HCT116 (cell line): Measurements from ENCODE around the gene ETNPPL. TPM values are rescaled to one million over a fixed set of nuclear protein-coding genes. Genes with fewer than 3 reads are reported as not detected.
A peak's percentile ranks its signal among the peaks of the same experiment; 100 is the strongest.

Source experiments
- ATAC-seq: fragments of 200-7000 bp; cut with Tn5 transposase; 2 replicates; pipeline ENCODE4 v1.9.1; 2020; ENCODE audit warnings: mild to moderate bottlenecking, moderate library complexity
- BruUV-seq: library from RNA; stranded (reverse); fragments of 400-500 nt; replicated peaks from 2 replicates; lab custom pipeline; 2021; lab: Mats Ljungman, UMichigan
- CTCF ChIA-PET: fragments of 300-600 bp; sonication (Branson Sonifier 250); formaldehyde crosslinking; loops from one replicate; lab custom pipeline; 2021; ENCODE audit warnings: antibody characterized with exemption; lab: Charles Lee
- POLR2A ChIA-PET: fragments of 300-600, 350-600 bp; sonication (Branson Sonifier 250); formaldehyde crosslinking; loops from one replicate; lab custom pipeline; 2021; ENCODE audit warnings: antibody characterized with exemption; lab: Charles Lee
- RAD21 ChIA-PET, 2 experiments: fragments of 300-600 bp; sonication (Branson Sonifier 250); formaldehyde crosslinking; loops; one replicate each; lab custom pipeline; 2023; ENCODE audit warnings: low total read pairs in 2 of 2; ENCODE audit not compliant: uncharacterized antibody in 2 of 2, unreplicated experiment in 2 of 2, low non-redundant PET in 1 of 2; lab: Charles Lee
- DNase-seq: peaks from one replicate; pipeline ENCODE4 v3.0.0-alpha.2; 2010; ENCODE audit warnings: low read depth, low spot score
- H2AFZ ChIP-seq: fragments of 200-600 bp; shearing (Covaris generic), sonication (generic); 2 replicates; pipeline ENCODE4 v1.6.1; 2017; ENCODE audit warnings: low read depth, mixed run types, mixed read lengths, antibody characterized with exemption, low read length; ENCODE audit not compliant: poor library complexity, severe bottlenecking
- H3K27ac ChIP-seq: 2 replicates; pipeline ENCODE4 v1.5.1; 2012; ENCODE audit warnings: low read depth, low read length
- H3K27me3 ChIP-seq: fragments of 200-600 bp; sonication (generic); 2 replicates; pipeline ENCODE4 v1.6.1; 2016; ENCODE audit warnings: mixed run types, low read length, mixed read lengths; ENCODE audit not compliant: insufficient read depth
- H3K36me3 ChIP-seq, 2 experiments: fragments of 200-500 bp in 1 of 2; fragments of 200-600 bp in 1 of 2; sonication (Bioruptor generic) in 1 of 2; sonication (generic) in 1 of 2; 2 replicates each; pipeline versions ENCODE4 v1.5.1 to v1.6.1; 2014 to 2016; ENCODE audit warnings: low read length in 2 of 2, inconsistent platforms in 1 of 2, mixed read lengths in 1 of 2, mixed run types in 1 of 2; ENCODE audit not compliant: insufficient read depth in 2 of 2, control insufficient read depth in 1 of 2
- H3K4me1 ChIP-seq, 2 experiments: fragments of 200-600 bp in 1 of 2; sonication (generic) in 1 of 2; 2 replicates each; pipeline versions ENCODE4 v1.5.1 to v1.6.1; 2012 to 2017; ENCODE audit warnings: low read length in 2 of 2, inconsistent platforms in 1 of 2, mild to moderate bottlenecking in 1 of 2, mixed read lengths in 1 of 2, mixed run types in 1 of 2, moderate library complexity in 1 of 2; ENCODE audit not compliant: insufficient read depth in 2 of 2, control insufficient read depth in 1 of 2
- H3K4me2 ChIP-seq: fragments of 200-600 bp; sonication (generic); 2 replicates; pipeline ENCODE4 v1.6.1; 2017; ENCODE audit warnings: mixed run types, low read length, mixed read lengths
- H3K4me3 ChIP-seq, 2 experiments: fragments of 200-600 bp in 1 of 2; sonication (generic) in 1 of 2; replicated peaks in 1 of 2; 2 replicates each; pipeline ENCODE4 v1.5.1; 2011 to 2016; ENCODE audit warnings: low read length in 2 of 2, control low read depth in 1 of 2, low read depth in 1 of 2, mild to moderate bottlenecking in 1 of 2, mixed read lengths in 1 of 2, mixed run types in 1 of 2
- H3K79me2 ChIP-seq: fragments of 200-600 bp; sonication (generic); 2 replicates; pipeline ENCODE4 v1.6.1; 2017; ENCODE audit warnings: mild to moderate bottlenecking, mixed run types, low read length, moderate library complexity, mixed read lengths; ENCODE audit not compliant: insufficient read depth
- H3K9ac ChIP-seq: fragments of 200-600 bp; sonication (generic); 2 replicates; pipeline ENCODE4 v1.6.1; 2016; ENCODE audit warnings: low read length, mixed read lengths
- H3K9me2 ChIP-seq: fragments of 200-600 bp; sonication (generic), shearing (Covaris generic); 2 replicates; pipeline ENCODE4 v1.6.1; 2017; ENCODE audit warnings: mixed run types, mild to moderate bottlenecking, moderate library complexity; ENCODE audit not compliant: insufficient read depth
- H3K9me3 ChIP-seq, 2 experiments: fragments of 200-500 bp in 1 of 2; fragments of 200-600 bp in 1 of 2; sonication (Bioruptor generic) in 1 of 2; sonication (generic) in 1 of 2; 2 replicates each; pipeline ENCODE4 v1.6.1; 2014 to 2017; ENCODE audit warnings: low read length in 2 of 2, mixed read lengths in 2 of 2, inconsistent platforms in 1 of 2, low read depth in 1 of 2, mild to moderate bottlenecking in 1 of 2, mixed run types in 1 of 2, moderate library complexity in 1 of 2; ENCODE audit not compliant: control insufficient read depth in 1 of 2, insufficient read depth in 1 of 2
- H4K20me1 ChIP-seq: fragments of 200-600 bp; sonication (generic), shearing (Covaris generic); 2 replicates; pipeline ENCODE4 v1.6.1; 2017; ENCODE audit warnings: mixed run types, mild to moderate bottlenecking, moderate library complexity; ENCODE audit not compliant: insufficient read depth
- ATF3 ChIP-seq: IDR thresholded peaks from 2 replicates; pipeline ENCODE4 v1.6.1; 2012
- CBX3 ChIP-seq: IDR thresholded peaks from 2 replicates; pipeline ENCODE4 v1.6.1; 2012; ENCODE audit warnings: low read depth
- CEBPB ChIP-seq: IDR thresholded peaks from 2 replicates; pipeline ENCODE4 v1.6.1; 2012; ENCODE audit warnings: low read depth
- ELF1 ChIP-seq: IDR thresholded peaks from 2 replicates; pipeline ENCODE4 v1.6.1; 2012; ENCODE audit warnings: low read depth, borderline replicate concordance
- EZH2 ChIP-seq: fragments of 200-600 bp; sonication (generic); IDR thresholded peaks from 2 replicates; pipeline ENCODE4 v1.6.1; 2017; ENCODE audit warnings: antibody characterized with exemption, mixed run types
- EZH2phosphoT487 ChIP-seq: fragments of 200-600 bp; IDR thresholded peaks from 2 replicates; pipeline ENCODE4 v1.6.1; 2018; ENCODE audit warnings: antibody characterized with exemption, borderline replicate concordance
- JUND ChIP-seq: IDR thresholded peaks from 2 replicates; pipeline ENCODE4 v1.6.1; 2012
- RAD21 ChIP-seq: IDR thresholded peaks from 2 replicates; pipeline ENCODE4 v1.6.1; 2012; ENCODE audit warnings: low read depth, mild to moderate bottlenecking
- REST ChIP-seq: IDR thresholded peaks from 2 replicates; pipeline ENCODE4 v1.6.1; 2012; ENCODE audit warnings: low read depth
- YY1 ChIP-seq: IDR thresholded peaks from 2 replicates; pipeline ENCODE4 v1.6.1; 2011; ENCODE audit warnings: low read length, low read depth, moderate library complexity, mild to moderate bottlenecking; ENCODE audit not compliant: insufficient replicate concordance; ENCODE audit errors: extremely low read depth
- ZFX ChIP-seq: fragments of 450-650 bp; IDR thresholded peaks from 2 replicates; pipeline ENCODE4 v1.6.1; 2017
- ZNF274 ChIP-seq: fragments of 200-500 bp; sonication (Bioruptor generic); IDR thresholded peaks from 2 replicates; pipeline ENCODE4 v1.6.1; 2014; ENCODE audit warnings: mild to moderate bottlenecking, low read depth, low read length, inconsistent platforms
- intact Hi-C: fragments of 100-400 bp; cut with micrococcal nuclease; formaldehyde crosslinking; loops from 2 replicates; pipeline ENCODE4 v1.10.0; 2022
- total RNA-seq: library from RNA; stranded (reverse); gene quantifications from one replicate; pipeline ENCODE4 v1.2.1, GENCODE V29; 2021; ENCODE audit not compliant: unreplicated experiment

ETNPPL gene
- total RNA-seq, 1 experiment from 2014 or later: not detected

GRCh38 chr4:108742451-108743420 is 20.1 kb downstream of the ETNPPL start:
- DNase-seq (no peak), ATAC-seq (peak; percentile 69; the same call in 1 of the 2 replicates)
- Histone ChIP-seq H3K27ac (no peak overlapping the region), H4K20me1 (no peaks in the 10 kb centered on the region), H3K4me1 (no peaks in the 10 kb centered on the region), H3K9me3 (no peaks in the 10 kb centered on the region), H3K36me3 (no peaks in the 10 kb centered on the region), H3K4me2 (no peak overlapping the region), H2AFZ (no peak overlapping the region), H3K9ac (no peak overlapping the region), H3K27me3 (0 out of 2 replicates have a peak, but pooled peaks cover 3% of the 10 kb centered on the region), H3K9me2 (no peaks in the 10 kb centered on the region), H3K79me2 (no peaks in the 10 kb centered on the region), H3K4me3 (no peak overlapping the region)
- ChIA-PET RAD21 (no interaction called here), POLR2A (no interaction called here), CTCF (no interaction called here)
- no TSS peak for BruUV-seq
- TF ChIP-seq EZH2 (no peak), RAD21 (0 out of 2 replicates have a peak, but pooled peaks have one; percentile 9)
- intact Hi-C loops: no loop called here

- Histone ChIP-seq H3K27ac (no peak overlapping the region), H3K36me3 (no peaks in the 10 kb centered on the region), H3K9ac (no peak overlapping the region), H2AFZ (no peak overlapping the region), H3K9me3 (no peaks in the 10 kb centered on the region), H3K79me2 (no peaks in the 10 kb centered on the region), H3K27me3 (no peaks in the 10 kb centered on the region), H4K20me1 (no peaks in the 10 kb centered on the region), H3K4me2 (no peak overlapping the region), H3K9me2 (no peaks in the 10 kb centered on the region), H3K4me1 (no peaks in the 10 kb centered on the region), H3K4me3 (no peak overlapping the region)
- no peak for TF ChIP-seq JUND
- TF ChIP-seq ZNF274: no peak
- TF ChIP-seq YY1: no peak
- TF ChIP-seq REST: no peak
- no peak for TF ChIP-seq ELF1
- TF ChIP-seq CEBPB: no peak
- TF ChIP-seq ZFX: no peak
- no peak for TF ChIP-seq CBX3
- no peak for TF ChIP-seq ATF3
- TF ChIP-seq EZH2phosphoT487: no peak
- TF ChIP-seq EZH2: no peak
- ChIA-PET CTCF (no interaction called here), POLR2A (no interaction called here), RAD21 (no interaction called here)
- intact Hi-C loops: no loop called here
- no TSS peak for BruUV-seq
- no peak for DNase-seq
- ATAC-seq: no peak
Measured at GRCh38 chr4:108738003-108738706, 24.7 kb downstream of the ETNPPL start.
